NB4 (cell line): ENCODE results near the gene MACROD2.

Experiments used
- DNase-seq: peaks from one replicate; pipeline ENCODE4 v3.0.0; 2010; ENCODE audit warnings: low read depth
- H3K4me3 ChIP-seq: one replicate; pipeline ENCODE4 v1.5.1; 2011; ENCODE audit warnings: mild to moderate bottlenecking, low read depth, low read length, moderate library complexity
- MYC ChIP-seq: IDR thresholded peaks from 2 replicates; pipeline ENCODE4 v1.6.1; 2011; ENCODE audit warnings: low read depth, low read length
- POLR2A ChIP-seq: IDR thresholded peaks from 2 replicates; pipeline ENCODE4 v1.6.1; 2011; ENCODE audit warnings: mild to moderate bottlenecking; ENCODE audit not compliant: insufficient read length; ENCODE audit errors: extremely low read depth
- TF ChIP-seq, protein P1 (sequence below): IDR thresholded peaks from 2 replicates; pipeline ENCODE4 v1.6.1; 2011; ENCODE audit warnings: low read depth, low read length
- TF ChIP-seq, protein P2 (sequence below): IDR thresholded peaks from one replicate; pipeline ENCODE4 v1.5.1; 2012; ENCODE audit warnings: low read depth, low read length

MACROD2 gene

DNA sequence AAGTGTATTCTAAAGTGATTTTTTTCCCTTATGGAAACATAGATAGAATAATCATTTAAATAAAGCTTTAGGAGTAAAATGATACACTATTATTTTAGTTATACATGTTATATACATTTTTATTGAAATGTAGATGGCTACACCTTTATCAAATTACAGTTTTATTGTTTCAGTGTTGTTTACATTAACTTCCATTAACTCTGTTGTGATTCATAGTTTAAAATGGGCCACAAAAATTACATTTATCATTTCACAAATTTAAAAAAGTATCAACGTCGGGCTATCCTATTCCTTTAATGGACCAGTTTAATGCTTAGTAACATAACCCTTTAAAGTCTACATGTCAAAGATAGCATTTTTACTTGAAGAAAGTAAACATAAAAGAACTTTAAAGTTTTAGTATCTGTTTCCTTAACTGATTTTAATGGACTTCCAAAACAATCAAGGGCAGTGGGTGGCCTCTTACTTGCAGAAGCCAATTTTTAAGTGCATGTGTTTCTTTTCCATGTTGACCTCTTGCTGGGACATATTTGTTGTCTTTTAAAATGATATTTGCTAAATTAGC is 389.9 kb downstream of the MACROD2 start:
- no peak for DNase-seq
- TF ChIP-seq POLR2A (no peak), MYC (no peak)
- TF ChIP-seq, protein P1, sequence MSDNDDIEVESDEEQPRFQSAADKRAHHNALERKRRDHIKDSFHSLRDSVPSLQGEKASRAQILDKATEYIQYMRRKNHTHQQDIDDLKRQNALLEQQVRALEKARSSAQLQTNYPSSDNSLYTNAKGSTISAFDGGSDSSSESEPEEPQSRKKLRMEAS = no peak
- TF ChIP-seq, protein P2, sequence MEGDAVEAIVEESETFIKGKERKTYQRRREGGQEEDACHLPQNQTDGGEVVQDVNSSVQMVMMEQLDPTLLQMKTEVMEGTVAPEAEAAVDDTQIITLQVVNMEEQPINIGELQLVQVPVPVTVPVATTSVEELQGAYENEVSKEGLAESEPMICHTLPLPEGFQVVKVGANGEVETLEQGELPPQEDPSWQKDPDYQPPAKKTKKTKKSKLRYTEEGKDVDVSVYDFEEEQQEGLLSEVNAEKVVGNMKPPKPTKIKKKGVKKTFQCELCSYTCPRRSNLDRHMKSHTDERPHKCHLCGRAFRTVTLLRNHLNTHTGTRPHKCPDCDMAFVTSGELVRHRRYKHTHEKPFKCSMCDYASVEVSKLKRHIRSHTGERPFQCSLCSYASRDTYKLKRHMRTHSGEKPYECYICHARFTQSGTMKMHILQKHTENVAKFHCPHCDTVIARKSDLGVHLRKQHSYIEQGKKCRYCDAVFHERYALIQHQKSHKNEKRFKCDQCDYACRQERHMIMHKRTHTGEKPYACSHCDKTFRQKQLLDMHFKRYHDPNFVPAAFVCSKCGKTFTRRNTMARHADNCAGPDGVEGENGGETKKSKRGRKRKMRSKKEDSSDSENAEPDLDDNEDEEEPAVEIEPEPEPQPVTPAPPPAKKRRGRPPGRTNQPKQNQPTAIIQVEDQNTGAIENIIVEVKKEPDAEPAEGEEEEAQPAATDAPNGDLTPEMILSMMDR = no peak
- H3K4me3 ChIP-seq = no peak overlapping the region

DNA sequence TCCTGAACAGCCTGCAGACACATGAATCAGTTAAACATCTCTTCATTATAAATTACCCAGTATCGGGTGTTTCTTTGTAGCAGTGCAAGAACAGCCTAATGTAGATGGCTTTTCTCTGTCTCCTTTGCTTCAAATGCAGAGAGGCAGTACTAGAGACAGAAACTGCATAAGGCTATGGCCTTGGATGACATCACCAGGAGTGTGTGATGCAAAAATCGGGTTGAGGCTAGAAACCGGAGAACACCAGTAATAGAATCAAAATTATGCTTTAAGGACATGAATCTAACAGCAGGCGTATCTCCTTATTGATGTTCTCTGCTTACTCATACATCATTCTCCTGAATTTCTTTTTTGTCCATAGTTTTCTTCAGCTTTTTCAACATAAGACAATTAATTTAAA is 391.4 kb downstream of the MACROD2 start:
- no peak overlapping the region for H3K4me3 ChIP-seq
- TF ChIP-seq POLR2A = no peak
- TF ChIP-seq, protein P1 = no peak
- no peak for TF ChIP-seq MYC
- TF ChIP-seq, protein P2 = no peak
- no peak for DNase-seq

DNA sequence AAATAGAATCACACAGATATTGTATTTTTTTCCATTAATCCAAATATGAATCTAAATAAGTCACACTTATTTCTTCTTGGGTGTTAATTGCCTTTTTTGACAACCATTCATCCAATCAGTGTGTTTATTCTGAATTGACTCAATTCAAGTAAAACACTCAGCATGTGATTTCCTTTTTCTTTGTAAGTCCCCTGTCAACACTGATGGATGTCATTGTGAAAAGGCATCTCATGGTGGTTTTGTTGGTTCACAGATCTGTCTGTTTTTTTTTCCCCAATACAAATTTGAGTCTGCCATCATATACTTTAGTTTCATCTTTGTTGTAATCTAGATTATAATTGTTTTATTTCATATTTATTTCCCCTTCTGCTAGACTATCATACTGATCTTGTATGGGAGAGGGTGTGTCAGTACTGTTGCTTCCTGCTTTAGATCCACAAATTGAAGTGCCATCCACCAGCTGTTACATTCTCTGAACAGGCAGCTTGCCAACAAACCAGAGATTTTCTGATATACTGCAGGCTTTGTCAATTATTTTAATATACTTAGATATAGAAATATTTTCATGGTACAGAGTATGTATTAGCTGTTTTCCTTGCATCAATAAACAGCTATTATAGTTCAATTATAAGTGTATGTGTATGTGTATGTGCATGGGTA is 406.3 kb downstream of the MACROD2 start:
- no peak overlapping the region for H3K4me3 ChIP-seq
- DNase-seq = no peak
- TF ChIP-seq POLR2A (no peak), MYC (no peak)
- TF ChIP-seq, protein P1 = no peak
- TF ChIP-seq, protein P2 = no peak

DNA sequence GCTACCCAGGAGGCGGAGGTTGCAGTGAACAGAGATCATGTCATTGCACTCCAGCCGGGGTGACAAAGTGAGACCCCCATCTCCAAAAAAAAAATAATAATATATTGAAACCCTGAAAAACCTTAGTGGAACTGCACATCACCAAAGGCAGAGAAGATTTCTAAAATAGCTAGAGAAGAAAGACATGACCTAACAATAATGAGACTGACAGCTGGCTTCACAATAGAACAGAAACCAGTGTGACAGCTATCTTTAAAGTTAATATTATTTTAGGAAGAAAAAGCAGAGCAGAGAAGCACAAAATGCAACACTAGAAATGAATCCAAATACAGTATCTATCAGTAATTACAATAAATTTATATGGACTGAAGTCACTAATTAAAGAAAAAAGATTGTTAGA is 409.2 kb downstream of the MACROD2 start:
- TF ChIP-seq, protein P2 = no peak
- TF ChIP-seq POLR2A (no peak), MYC (no peak)
- TF ChIP-seq, protein P1 = no peak
- no peak overlapping the region for H3K4me3 ChIP-seq
- DNase-seq = no peak

DNA sequence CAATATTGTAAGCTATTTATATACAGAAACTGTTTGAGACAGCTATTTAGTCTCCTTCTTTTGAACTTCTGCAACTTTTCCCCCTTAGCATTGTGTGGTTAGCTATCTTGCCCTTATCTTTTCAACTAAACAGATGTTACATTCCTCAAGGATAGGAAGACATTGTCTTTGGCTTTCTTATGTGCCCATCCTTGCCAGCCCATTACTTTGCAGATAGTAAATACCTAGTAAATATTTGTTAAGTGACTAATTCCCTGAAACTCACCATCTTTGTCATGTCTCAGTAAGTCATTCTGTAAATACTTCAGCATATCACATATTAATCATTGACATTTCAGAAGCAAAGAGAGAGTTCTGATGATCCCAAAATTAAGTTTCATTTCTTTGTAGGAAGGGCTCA is 411.2 kb downstream of the MACROD2 start:
- no peak overlapping the region for H3K4me3 ChIP-seq
- no peak for DNase-seq
- no peak for TF ChIP-seq POLR2A
- TF ChIP-seq, protein P1 = no peak
- TF ChIP-seq, protein P2 = no peak
- no peak for TF ChIP-seq MYC

DNA sequence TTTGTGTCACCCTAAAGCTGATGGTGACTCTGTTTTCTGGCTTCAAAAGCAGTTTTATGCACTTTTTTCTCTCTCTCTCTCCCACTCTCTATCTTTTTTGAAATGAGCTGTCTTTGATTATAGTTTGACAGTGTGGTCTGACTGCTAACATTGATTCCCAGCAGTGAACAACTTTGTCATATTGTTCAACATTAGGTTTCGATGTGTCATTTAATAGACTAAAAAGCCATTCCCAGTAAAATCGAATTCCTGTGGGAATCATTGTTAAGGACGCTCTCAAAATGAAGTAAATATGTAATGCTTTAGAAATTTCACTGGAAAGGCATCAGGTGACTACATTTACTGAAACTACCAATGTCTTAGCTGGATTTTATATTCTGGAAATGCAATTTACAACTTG is 412.0 kb downstream of the MACROD2 start:
- TF ChIP-seq, protein P2 = no peak
- TF ChIP-seq, protein P1 = no peak
- no peak for TF ChIP-seq POLR2A
- no peak for TF ChIP-seq MYC
- no peak for DNase-seq
- no peak overlapping the region for H3K4me3 ChIP-seq
